Hepatocyte (in vitro differentiated cells): ENCODE measurements around the gene CLVS2. TPM values are rescaled to one million over a fixed set of nuclear protein-coding genes. Genes with fewer than 3 reads are reported as not detected.

ENCODE experiments used
- DNase-seq: peaks from one replicate; pipeline ENCODE4 v3.0.0-alpha.2; 2016; ENCODE audit warnings: low spot score
- H2AFZ ChIP-seq: fragments of 200-600 bp; sonication (generic); 2 replicates; pipeline ENCODE4 v1.6.0; 2016; ENCODE audit warnings: antibody characterized with exemption, mild to moderate bottlenecking
- H3K27ac ChIP-seq: fragments of 200-600 bp; sonication (generic); 2 replicates; pipeline ENCODE4 v1.5.1; 2016; ENCODE audit warnings: mild to moderate bottlenecking
- H3K27me3 ChIP-seq: fragments of 200-600 bp; sonication (generic); 2 replicates; pipeline ENCODE4 v1.6.1; 2016
- H3K36me3 ChIP-seq: fragments of 200-600 bp; sonication (generic); replicated peaks from 2 replicates; pipeline ENCODE4 v1.5.1; 2016; ENCODE audit warnings: low read depth; ENCODE audit not compliant: insufficient read depth
- H3K4me1 ChIP-seq: fragments of 200-600 bp; sonication (generic); 2 replicates; pipeline ENCODE4 v1.5.1; 2016; ENCODE audit warnings: mild to moderate bottlenecking, moderate library complexity; ENCODE audit not compliant: insufficient read depth
- H3K4me2 ChIP-seq: fragments of 200-600 bp; sonication (generic); 2 replicates; pipeline ENCODE4 v1.6.0; 2016
- H3K4me3 ChIP-seq: fragments of 200-600 bp; sonication (generic); 2 replicates; pipeline ENCODE4 v1.5.1; 2016; ENCODE audit warnings: mild to moderate bottlenecking
- H3K79me2 ChIP-seq: fragments of 200-600 bp; sonication (generic); 2 replicates; pipeline ENCODE4 v1.6.0; 2017; ENCODE audit warnings: mild to moderate bottlenecking
- H3K9me2 ChIP-seq: fragments of 200-600 bp; sonication (generic); replicated peaks from 2 replicates; pipeline ENCODE4 v1.6.0; 2017; ENCODE audit warnings: mild to moderate bottlenecking; ENCODE audit not compliant: insufficient read depth
- H3K9me3 ChIP-seq: fragments of 200-600 bp; sonication (generic); 2 replicates; pipeline ENCODE4 v1.5.1; 2016; ENCODE audit warnings: low read depth, mild to moderate bottlenecking
- H4K20me1 ChIP-seq: fragments of 200-600 bp; sonication (generic); 2 replicates; pipeline ENCODE4 v1.6.0; 2016; ENCODE audit warnings: mild to moderate bottlenecking; ENCODE audit not compliant: insufficient read depth, poor library complexity, severe bottlenecking
- EZH2 ChIP-seq: fragments of 200-600 bp; sonication (generic); IDR thresholded peaks from 2 replicates; pipeline ENCODE4 v1.6.1; 2016; ENCODE audit warnings: antibody characterized with exemption, mild to moderate bottlenecking, borderline replicate concordance
- EZH2phosphoT487 ChIP-seq: fragments of 200-600 bp; sonication (generic); IDR thresholded peaks from one replicate; pipeline ENCODE4 v1.6.1; 2018; ENCODE audit warnings: antibody characterized with exemption, mild to moderate bottlenecking, low read depth, moderate library complexity; ENCODE audit not compliant: unreplicated experiment, severe bottlenecking
- WGBS: methylation state at CpG from one replicate; pipeline ENCODE4 v1.1.6; 2016; ENCODE audit warnings: low lambda C conversion rate; ENCODE audit errors: missing lambda C conversion rate; 5-methylcytosine and 5-hydroxymethylcytosine counted together
- polyA plus RNA-seq: library from polyadenylated mRNA; unstranded; fragments of >200 nt; fragmentation: Nextera tagmentation; extraction: Ambion mirVana; gene quantifications from 2 replicates; pipeline ENCODE4 v1.2.1, GENCODE V29; 2016
- total RNA-seq: library from RNA; depleted of rRNA; stranded (reverse); fragments of >200 nt; gene quantifications from 2 replicates; pipeline ENCODE4 v1.2.3, GENCODE V29; 2014
- TF ChIP-seq, protein P1 (sequence below): fragments of 200-600 bp; sonication (generic); IDR thresholded peaks from 2 replicates; pipeline ENCODE4 v1.5.1; 2016; ENCODE audit warnings: antibody characterized with exemption, mild to moderate bottlenecking; ENCODE audit not compliant: poor library complexity

The CLVS2 gene
- total and polyA plus RNA-seq, 2 experiments from 2014 or later, result 0.07 TPM; not detected in 1

DNA sequence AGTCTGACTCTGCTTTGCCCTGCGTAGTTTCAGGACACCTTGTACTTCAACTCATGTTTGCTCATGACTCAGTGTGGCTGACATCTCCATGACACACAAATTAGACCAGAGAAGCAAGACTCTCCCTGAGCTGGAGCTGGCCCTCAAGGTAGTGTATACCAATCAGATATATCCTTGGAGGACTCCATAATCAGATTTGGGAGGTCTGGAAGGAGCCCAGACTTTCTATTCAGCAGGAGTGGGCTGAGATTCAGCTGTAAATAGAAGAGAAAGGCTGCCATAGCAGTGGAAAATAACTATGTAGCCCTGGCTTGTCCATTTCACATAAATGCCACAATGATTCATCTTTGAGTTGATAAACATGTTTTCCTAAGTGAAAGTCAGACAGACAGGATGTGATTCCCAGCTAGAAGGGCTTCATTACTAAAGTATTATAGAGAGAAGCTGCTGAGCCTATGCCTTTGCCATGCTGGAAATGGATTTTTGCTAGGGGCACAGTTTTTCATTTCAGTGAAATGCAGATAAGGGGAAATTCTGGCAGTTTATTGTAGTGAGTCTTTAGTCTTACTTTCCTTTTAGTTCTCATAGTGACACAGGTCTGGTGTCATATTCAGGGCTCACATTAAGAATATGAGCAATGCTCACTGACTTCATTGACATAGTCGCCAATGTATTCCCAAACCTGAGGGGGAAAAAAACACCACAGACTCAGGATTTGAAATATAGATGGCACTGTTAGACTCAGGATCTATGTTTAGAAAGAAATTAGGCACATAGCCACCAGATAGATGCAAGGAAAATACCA lies 95.3 kb downstream of the CLVS2 start:
- Histone ChIP-seq H3K4me2 (no peak overlapping the region), H3K79me2 (no peaks in the 10 kb centered on the region), H3K4me3 (no peak overlapping the region), H3K27ac (peak overlapping the region; percentile 85), H3K4me1 (no peaks in the 10 kb centered on the region), H3K9me3 (no peaks in the 10 kb centered on the region), H4K20me1 (no peaks in the 10 kb centered on the region), H3K36me3 (no peaks in the 10 kb centered on the region), H3K27me3 (no peaks in the 10 kb centered on the region), H3K9me2 (no peaks in the 10 kb centered on the region), H2AFZ (no peak overlapping the region)
- no peak for TF ChIP-seq EZH2
- TF ChIP-seq EZH2phosphoT487, result no peak
- TF ChIP-seq, protein P1, sequence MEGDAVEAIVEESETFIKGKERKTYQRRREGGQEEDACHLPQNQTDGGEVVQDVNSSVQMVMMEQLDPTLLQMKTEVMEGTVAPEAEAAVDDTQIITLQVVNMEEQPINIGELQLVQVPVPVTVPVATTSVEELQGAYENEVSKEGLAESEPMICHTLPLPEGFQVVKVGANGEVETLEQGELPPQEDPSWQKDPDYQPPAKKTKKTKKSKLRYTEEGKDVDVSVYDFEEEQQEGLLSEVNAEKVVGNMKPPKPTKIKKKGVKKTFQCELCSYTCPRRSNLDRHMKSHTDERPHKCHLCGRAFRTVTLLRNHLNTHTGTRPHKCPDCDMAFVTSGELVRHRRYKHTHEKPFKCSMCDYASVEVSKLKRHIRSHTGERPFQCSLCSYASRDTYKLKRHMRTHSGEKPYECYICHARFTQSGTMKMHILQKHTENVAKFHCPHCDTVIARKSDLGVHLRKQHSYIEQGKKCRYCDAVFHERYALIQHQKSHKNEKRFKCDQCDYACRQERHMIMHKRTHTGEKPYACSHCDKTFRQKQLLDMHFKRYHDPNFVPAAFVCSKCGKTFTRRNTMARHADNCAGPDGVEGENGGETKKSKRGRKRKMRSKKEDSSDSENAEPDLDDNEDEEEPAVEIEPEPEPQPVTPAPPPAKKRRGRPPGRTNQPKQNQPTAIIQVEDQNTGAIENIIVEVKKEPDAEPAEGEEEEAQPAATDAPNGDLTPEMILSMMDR, result no peak
- peak; percentile 43 for DNase-seq
- 82% methylated on average over 2 of the region's 2 CpGs for WGBS

DNA sequence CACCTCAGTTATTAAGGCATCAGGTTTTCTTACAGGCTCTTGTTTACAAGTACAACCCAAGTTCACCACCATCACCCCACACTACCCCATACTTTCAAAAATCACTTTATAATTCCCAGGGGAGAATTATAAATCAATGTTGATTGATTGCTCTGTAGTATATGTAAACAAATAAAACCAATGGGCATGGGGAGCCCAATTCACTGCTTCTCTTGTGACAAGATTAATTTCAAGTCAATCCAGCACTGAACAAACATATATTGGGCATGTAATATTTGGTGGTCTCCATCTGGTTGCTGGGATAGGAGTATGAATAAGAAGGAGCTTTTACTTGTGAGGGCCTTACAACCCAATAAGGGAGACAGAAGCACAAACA lies 95.8 kb downstream of the CLVS2 start:
- no peaks in the 10 kb centered on the region for H3K36me3 ChIP-seq
- no peak for TF ChIP-seq EZH2
- no peak overlapping the region for H3K4me3 ChIP-seq
- no peaks in the 10 kb centered on the region for H3K9me2 ChIP-seq
- no peak overlapping the region for H3K4me2 ChIP-seq
- no peaks in the 10 kb centered on the region for H3K4me1 ChIP-seq
- no peaks in the 10 kb centered on the region for H3K9me3 ChIP-seq
- no peaks in the 10 kb centered on the region for H4K20me1 ChIP-seq
- DNase-seq, result no peak
- no peak overlapping the region for H2AFZ ChIP-seq
- no peaks in the 10 kb centered on the region for H3K79me2 ChIP-seq
- H3K27me3 ChIP-seq, result no peaks in the 10 kb centered on the region
- peak overlapping the region; percentile 85 for H3K27ac ChIP-seq

DNA sequence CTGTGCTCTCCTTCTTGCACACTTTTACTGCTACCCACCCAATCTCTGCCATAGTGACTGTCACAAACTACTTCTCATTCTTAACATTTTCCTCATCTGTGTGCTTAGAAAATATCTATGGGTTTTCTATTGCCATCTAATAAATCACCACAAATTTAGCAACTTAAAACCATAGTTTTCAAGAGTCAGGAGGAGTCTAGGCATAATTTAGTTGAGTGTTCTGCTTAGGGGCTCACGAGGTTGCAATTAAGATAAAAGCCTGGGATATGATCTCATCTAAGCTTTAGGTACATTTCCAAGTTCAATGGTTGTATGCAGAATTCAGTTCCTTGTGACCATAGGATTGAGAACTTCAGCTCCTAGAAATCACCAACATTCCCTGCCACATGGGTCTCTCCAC lies 98.8 kb downstream of the CLVS2 start:
- H3K27me3 ChIP-seq, result no peaks in the 10 kb centered on the region
- WGBS, result 38% methylated on average over 1 of the region's 1 CpG
- no peak overlapping the region for H3K4me3 ChIP-seq
- H4K20me1 ChIP-seq, result no peaks in the 10 kb centered on the region
- no peak overlapping the region for H3K4me2 ChIP-seq
- no peak overlapping the region for H2AFZ ChIP-seq
- H3K9me3 ChIP-seq, result no peaks in the 10 kb centered on the region
- H3K9me2 ChIP-seq, result no peaks in the 10 kb centered on the region
- TF ChIP-seq, protein P1, result no peak
- TF ChIP-seq EZH2phosphoT487 (no peak), EZH2 (no peak)
- no peak overlapping the region for H3K27ac ChIP-seq
- no peaks in the 10 kb centered on the region for H3K79me2 ChIP-seq
- DNase-seq, result no peak
- no peaks in the 10 kb centered on the region for H3K4me1 ChIP-seq
- no peaks in the 10 kb centered on the region for H3K36me3 ChIP-seq

DNA sequence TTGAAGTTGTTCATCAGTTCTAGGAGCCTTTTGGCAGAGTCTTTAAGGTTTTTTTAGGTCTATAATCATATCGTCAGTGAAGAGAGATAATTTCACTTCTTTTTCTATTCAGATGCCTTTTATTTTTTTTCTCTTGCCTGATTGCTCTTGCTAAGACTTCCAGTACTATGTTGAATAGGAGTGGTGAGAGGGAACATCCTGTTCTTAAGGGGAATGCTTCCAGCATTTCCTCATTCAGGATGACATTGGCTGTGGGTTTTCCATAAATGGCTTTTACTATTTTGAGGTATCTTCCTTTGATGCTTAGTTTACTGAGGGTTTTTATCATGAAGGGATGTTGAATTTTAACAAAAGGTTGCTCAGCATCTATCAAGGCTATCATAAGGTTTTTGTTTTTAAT lies 109.5 kb downstream of the CLVS2 start:
- Histone ChIP-seq H3K4me1 (no peaks in the 10 kb centered on the region), H3K27ac (no peak overlapping the region), H3K79me2 (no peaks in the 10 kb centered on the region), H3K9me2 (no peaks in the 10 kb centered on the region), H3K4me3 (no peak overlapping the region), H4K20me1 (no peaks in the 10 kb centered on the region), H2AFZ (no peak overlapping the region), H3K36me3 (no peaks in the 10 kb centered on the region), H3K27me3 (peaks cover 3% of the 10 kb centered on the region), H3K9me3 (no peaks in the 10 kb centered on the region), H3K4me2 (no peak overlapping the region)
- 85% methylated on average over 1 of the region's 1 CpG for WGBS
- TF ChIP-seq EZH2 (no peak), EZH2phosphoT487 (no peak)
- TF ChIP-seq, protein P1, result no peak
- DNase-seq, result no peak
